ENCODE measurements around the gene TMEM163. TPM values are rescaled to one million over a fixed set of nuclear protein-coding genes. Genes with fewer than 3 reads are reported as not detected.

The TMEM163 gene
- total RNA-seq, 2 donors from 2014 or later = 0.16 TPM; not detected in 1

DNA sequence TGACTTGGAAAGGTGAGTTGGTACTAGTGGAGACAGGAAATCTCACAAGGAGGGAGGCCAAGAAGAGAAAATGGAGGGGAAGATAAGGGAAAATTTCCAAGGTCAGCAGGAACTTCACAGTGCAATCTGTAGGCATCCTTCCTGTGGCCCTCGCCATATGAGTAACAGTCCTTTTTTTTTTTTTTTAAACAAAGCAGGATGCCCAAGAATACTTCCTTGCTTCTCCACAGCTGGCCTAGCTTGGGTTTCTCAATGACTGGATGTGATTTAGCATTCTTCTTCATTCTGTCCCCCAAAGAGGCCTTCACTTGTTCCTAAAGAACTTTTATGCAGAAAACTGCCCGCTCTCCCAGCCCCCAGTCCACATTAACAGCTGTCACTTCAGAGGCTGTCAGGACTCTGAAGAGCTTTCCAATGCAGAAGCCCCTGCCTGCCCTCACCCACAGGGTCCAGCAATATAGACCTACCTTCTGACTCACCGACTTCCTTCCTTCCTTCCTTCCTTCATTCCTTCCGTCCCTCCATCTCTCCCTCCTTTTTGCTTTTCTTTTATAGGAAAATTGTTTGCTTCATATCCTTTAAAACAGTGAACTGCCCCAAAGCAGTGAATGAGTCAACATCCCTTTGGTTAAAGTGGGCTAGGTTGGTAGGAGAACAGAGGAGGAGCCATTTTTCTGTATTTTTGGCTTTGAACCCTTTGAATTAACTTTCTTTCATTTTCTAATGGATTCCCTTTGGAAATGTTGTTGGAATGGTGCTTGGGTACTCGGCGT lies 292.9 kb downstream of the TMEM163 start:
- Mint-ChIP-seq H3K9me3 (no peaks in the 10 kb centered on the region), H3K36me3 (peaks cover 0 to 7% of the 10 kb centered on the region in 2 donors), H3K27ac (peak overlapping the region in 1 of 2 donors; percentile 31)
- DNase-seq (ENCODE audit: low spot score in 2 of 2) = no peak
- no peak for ATAC-seq

- no peak overlapping the region for H3K27ac Mint-ChIP-seq
- H3K9me3 Mint-ChIP-seq = no peaks in the 10 kb centered on the region
- DNase-seq (ENCODE audit: low spot score in 2 of 2) (no peak), ATAC-seq (no peak)
- H3K36me3 Mint-ChIP-seq = peaks cover 0 to 7% of the 10 kb centered on the region in 2 donors
Measured at GRCh38 chr2:134421556-134422328, 297.1 kb downstream of the TMEM163 start.

DNA sequence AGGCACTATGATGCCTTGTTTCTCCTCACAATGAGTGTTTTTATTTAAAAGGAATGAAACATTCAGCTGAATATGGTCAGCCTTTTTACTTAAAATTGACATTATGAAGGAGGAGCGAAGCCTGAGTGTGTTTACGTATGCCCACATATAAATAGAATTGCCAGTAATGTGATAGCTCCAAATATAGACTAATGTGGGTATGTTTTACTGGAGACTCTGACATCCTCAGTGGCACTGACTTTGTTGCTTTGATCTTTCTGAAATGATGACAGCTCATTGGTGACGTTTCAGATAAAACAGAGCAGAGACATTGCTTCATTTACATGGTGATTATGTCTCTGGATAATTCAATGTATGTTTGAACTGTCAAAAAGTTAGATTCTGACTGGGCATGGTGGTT lies 297.9 kb downstream of the TMEM163 start:
- no peaks in the 10 kb centered on the region for H3K9me3 Mint-ChIP-seq
- peaks cover 0 to 7% of the 10 kb centered on the region in 2 donors for H3K36me3 Mint-ChIP-seq
- no peak for DNase-seq (ENCODE audit: low spot score in 2 of 2)
- H3K27ac Mint-ChIP-seq = no peak overlapping the region
- ATAC-seq = no peak

- no peak for ATAC-seq
- Mint-ChIP-seq H3K9me3 (no peaks in the 10 kb centered on the region), H3K36me3 (peaks cover 0 to 4% of the 10 kb centered on the region in 2 donors), H3K27ac (no peak overlapping the region)
- DNase-seq (ENCODE audit: low spot score in 2 of 2) = no peak
Measured at GRCh38 chr2:134420259-134420658, 298.5 kb downstream of the TMEM163 start.

DNA sequence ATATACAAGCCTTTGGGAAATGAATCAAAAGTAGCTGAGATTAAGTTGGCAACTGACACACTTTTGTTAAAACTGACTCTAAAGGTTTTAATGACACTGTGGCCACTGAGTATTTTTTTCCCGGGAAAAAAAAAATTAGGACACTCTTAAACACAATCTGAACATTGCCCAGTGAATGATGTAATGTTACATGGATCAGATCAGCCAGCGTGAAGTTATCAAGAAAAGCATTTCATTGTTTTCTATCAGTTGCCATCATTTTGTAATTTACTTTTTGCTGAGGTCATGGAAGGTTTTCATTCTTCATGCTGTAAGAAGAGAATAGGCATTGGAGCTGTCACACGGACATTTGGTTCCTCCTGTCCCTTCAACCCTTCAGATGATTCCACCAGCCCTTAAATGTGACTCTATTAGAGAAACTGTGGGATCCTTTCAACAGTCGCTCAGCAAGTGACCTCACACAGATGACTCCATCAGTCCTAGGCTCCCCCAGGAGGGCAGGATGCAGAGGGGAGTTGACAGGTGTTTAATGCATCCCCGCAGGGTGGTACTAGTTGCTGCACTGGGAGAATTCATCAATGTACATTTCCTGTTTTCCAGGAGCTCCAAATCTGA lies 300.7 kb downstream of the TMEM163 start:
- no peak overlapping the region for H3K27ac Mint-ChIP-seq
- no peak for ATAC-seq
- DNase-seq (ENCODE audit: low spot score in 2 of 2) = no peak
- no peaks in the 10 kb centered on the region for H3K36me3 Mint-ChIP-seq
- no peaks in the 10 kb centered on the region for H3K9me3 Mint-ChIP-seq

- Mint-ChIP-seq H3K27ac (no peak overlapping the region), H3K36me3 (no peaks in the 10 kb centered on the region), H3K9me3 (no peaks in the 10 kb centered on the region)
- ATAC-seq (no peak), DNase-seq (ENCODE audit: low spot score in 2 of 2) (no peak)
Measured at GRCh38 chr2:134416637-134417036, 302.2 kb downstream of the TMEM163 start.

DNA sequence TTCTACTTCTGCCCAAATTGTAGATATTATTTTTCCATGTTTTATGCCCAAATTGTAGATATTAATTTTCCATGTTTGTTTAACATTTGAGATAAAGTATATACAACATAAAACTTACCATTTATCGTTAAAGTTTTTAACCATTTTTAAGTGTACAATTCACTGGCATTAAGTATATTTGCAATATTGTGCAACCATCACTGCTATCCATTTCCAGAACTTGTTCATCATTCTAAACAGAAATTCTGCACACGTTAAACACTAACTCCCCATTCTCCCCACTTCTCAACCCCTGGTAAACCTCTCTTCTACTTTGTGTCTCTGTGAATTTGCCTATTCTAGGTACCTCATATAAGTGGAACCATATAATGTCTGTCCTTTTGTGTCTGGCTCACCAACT lies 302.8 kb downstream of the TMEM163 start:
- ATAC-seq (no peak), DNase-seq (ENCODE audit: low spot score in 2 of 2) (no peak)
- H3K9me3 Mint-ChIP-seq = no peaks in the 10 kb centered on the region
- H3K36me3 Mint-ChIP-seq = no peaks in the 10 kb centered on the region
- no peak overlapping the region for H3K27ac Mint-ChIP-seq

GRCh38 chr2:134413912-134414311 lies 304.9 kb downstream of the TMEM163 start:
- H3K36me3 Mint-ChIP-seq = no peaks in the 10 kb centered on the region
- H3K9me3 Mint-ChIP-seq = no peaks in the 10 kb centered on the region
- ATAC-seq (no peak), DNase-seq (ENCODE audit: low spot score in 2 of 2) (no peak)
- H3K27ac Mint-ChIP-seq = no peak overlapping the region

DNA sequence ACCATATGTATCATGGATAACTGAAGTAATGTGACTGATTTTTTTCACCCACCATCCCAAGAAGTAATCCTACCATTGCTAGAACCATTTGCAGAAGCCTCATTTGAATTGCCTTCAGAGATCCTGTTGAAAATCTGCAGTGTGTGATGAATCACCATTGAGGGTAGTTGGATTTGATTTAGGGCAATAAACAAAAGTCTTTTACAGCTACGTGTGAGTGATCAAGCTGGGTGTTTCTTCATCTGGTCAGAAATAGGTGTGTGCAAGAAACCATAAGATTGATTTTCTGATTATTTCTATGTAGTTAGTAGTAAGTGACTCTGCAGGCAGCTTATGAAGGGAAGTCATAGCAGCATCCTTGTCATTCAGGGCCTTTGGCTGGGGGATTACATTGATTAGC lies 305.4 kb downstream of the TMEM163 start:
- Mint-ChIP-seq H3K36me3 (no peaks in the 10 kb centered on the region), H3K27ac (no peak overlapping the region), H3K9me3 (no peaks in the 10 kb centered on the region)
- ATAC-seq = no peak
- no peak for DNase-seq (ENCODE audit: low spot score in 2 of 2)

- Mint-ChIP-seq H3K27ac (no peak overlapping the region), H3K9me3 (no peaks in the 10 kb centered on the region), H3K36me3 (no peaks in the 10 kb centered on the region)
- DNase-seq (ENCODE audit: low spot score in 2 of 2) (no peak), ATAC-seq (no peak)
Measured at GRCh38 chr2:134412639-134412999, 306.2 kb downstream of the TMEM163 start.

GRCh38 chr2:134411828-134412638 lies 306.8 kb downstream of the TMEM163 start:
- peak; percentile 56 to 57 for DNase-seq (ENCODE audit: low spot score in 2 of 2)
- peak overlapping the region in 1 of 2 donors; percentile 63 for H3K27ac Mint-ChIP-seq
- H3K36me3 Mint-ChIP-seq = no peaks in the 10 kb centered on the region
- no peaks in the 10 kb centered on the region for H3K9me3 Mint-ChIP-seq
- ATAC-seq = peak; percentile 92 to 95

DNA sequence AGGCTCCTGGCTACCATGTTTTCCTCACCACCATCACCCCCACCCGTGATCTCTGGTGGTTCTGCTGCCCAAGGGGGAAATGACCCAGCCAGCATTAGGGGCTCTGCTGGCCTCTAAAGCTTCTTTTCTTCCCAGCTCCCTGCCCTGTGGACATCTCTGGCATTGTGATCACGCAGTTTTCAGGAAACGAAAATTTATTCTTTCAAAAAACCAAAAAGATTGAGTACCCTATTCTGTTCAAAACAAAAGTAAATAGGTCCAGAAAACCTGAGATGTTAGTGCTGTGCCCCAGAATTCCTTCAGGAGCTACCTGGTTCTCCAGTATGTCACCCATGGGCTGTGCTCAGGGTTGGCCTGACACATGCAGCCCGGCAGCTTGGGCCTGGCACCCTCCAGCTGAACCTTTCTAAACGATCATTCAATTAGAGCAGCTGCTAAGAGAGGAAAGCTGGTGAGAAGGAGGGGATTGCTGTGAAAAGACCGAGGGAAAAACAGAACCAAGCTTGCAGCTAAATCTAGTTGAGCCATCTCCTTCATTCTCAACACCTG lies 307.4 kb downstream of the TMEM163 start:
- Mint-ChIP-seq H3K36me3 (no peaks in the 10 kb centered on the region), H3K27ac (peak overlapping the region in 1 of 2 donors; percentile 63), H3K9me3 (no peaks in the 10 kb centered on the region)
- ATAC-seq (no peak), DNase-seq (ENCODE audit: low spot score in 2 of 2) (no peak)

DNA sequence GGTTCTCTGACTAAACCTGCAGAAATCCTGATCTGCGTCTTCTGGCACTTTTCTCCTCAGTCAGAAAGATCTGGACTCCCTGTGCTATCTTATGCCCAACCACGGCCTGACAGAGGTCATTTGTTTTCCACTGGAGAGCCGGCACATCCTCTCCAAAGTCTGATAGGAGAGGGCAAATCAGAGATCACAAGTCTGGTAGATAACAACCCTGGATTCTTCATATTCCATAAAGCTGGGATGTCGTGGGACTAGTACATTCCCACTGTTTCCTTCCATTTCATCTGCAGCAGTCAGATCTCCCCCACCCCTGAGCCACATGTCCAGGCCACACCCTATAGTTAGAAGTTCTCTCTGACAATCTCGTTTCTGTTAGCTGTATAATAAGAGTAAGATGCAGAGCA lies 308.0 kb downstream of the TMEM163 start:
- no peak for ATAC-seq
- no peaks in the 10 kb centered on the region for H3K9me3 Mint-ChIP-seq
- no peak overlapping the region for H3K27ac Mint-ChIP-seq
- no peak for DNase-seq (ENCODE audit: low spot score in 2 of 2)
- no peaks in the 10 kb centered on the region for H3K36me3 Mint-ChIP-seq

GRCh38 chr2:134410006-134410405 lies 308.8 kb downstream of the TMEM163 start:
- Mint-ChIP-seq H3K36me3 (no peaks in the 10 kb centered on the region), H3K9me3 (no peaks in the 10 kb centered on the region), H3K27ac (no peak overlapping the region)
- DNase-seq (ENCODE audit: low spot score in 2 of 2) (no peak), ATAC-seq (no peak)

GRCh38 chr2:134408791-134409190 lies 310.0 kb downstream of the TMEM163 start:
- no peak for ATAC-seq
- DNase-seq (ENCODE audit: low spot score in 2 of 2) = no peak
- H3K27ac Mint-ChIP-seq = no peak overlapping the region
- H3K9me3 Mint-ChIP-seq = no peaks in the 10 kb centered on the region
- H3K36me3 Mint-ChIP-seq = no peaks in the 10 kb centered on the region

- no peak overlapping the region for H3K27ac Mint-ChIP-seq
- no peaks in the 10 kb centered on the region for H3K9me3 Mint-ChIP-seq
- DNase-seq (ENCODE audit: low spot score in 2 of 2) = no peak
- no peak for ATAC-seq
- peaks cover 0 to 2% of the 10 kb centered on the region in 2 donors for H3K36me3 Mint-ChIP-seq
Measured at GRCh38 chr2:134408386-134408785, 310.4 kb downstream of the TMEM163 start.
